Left ventricle myocardium inferior (tissue), 1 donor: ENCODE results near the gene RNF125. TPM values are rescaled to one million over a fixed set of nuclear protein-coding genes. Genes with fewer than 3 reads are reported as not detected.

Experiments used
- DNase-seq: peaks from one replicate; pipeline ENCODE4 v3.0.0-alpha.2; 2020
- H3K27ac ChIP-seq: fragments of 200-600 bp; replicated peaks from 2 replicates; pipeline ENCODE4 v1.8.0; 2021
- H3K27me3 ChIP-seq: fragments of 200-600 bp; 2 replicates; pipeline ENCODE4 v1.8.0; 2021; ENCODE audit warnings: low read depth
- H3K36me3 ChIP-seq: fragments of 200-600 bp; 2 replicates; pipeline ENCODE4 v1.8.0; 2021
- H3K4me1 ChIP-seq: fragments of 200-600 bp; 2 replicates; pipeline ENCODE4 v1.8.0; 2021
- H3K4me3 ChIP-seq: fragments of 200-600 bp; 2 replicates; pipeline ENCODE4 v1.8.0; 2021; ENCODE audit warnings: mild to moderate bottlenecking, moderate library complexity
- H3K9me3 ChIP-seq: fragments of 200-600 bp; replicated peaks from 2 replicates; pipeline ENCODE4 v1.8.0; 2021
- intact Hi-C: fragments of 100-400 bp; cut with micrococcal nuclease; formaldehyde crosslinking; loops from one replicate; pipeline ENCODE4 v1.11.0; 2022
- long read RNA-seq: library from polyadenylated mRNA; unstranded; transcript quantifications from one replicate; pipeline ENCODE4 v2.0.0, GENCODE V29; 2021
- total RNA-seq: library from RNA; stranded (reverse); fragmentation: NEBNext Ultra II Directional; extraction: Animal tissue kit (Norgen Biotek cat#: 25700); gene quantifications from one replicate; pipeline ENCODE4 v1.2.1, GENCODE V29; 2021
- TF ChIP-seq, protein P1 (sequence below): fragments of 200-600 bp; IDR thresholded peaks from 2 replicates; pipeline ENCODE4 v1.8.0; 2021; ENCODE audit warnings: antibody characterized with exemption, mild to moderate bottlenecking, borderline replicate concordance
- donor health status: DM: no; HTN: yes; CAD: no; lungs with severe emphysema.

The RNF125 gene
- total RNA-seq = 3.5 TPM
- long read RNA-seq, full-length matches to known transcripts = 5 of 11 reads
- long read RNA-seq, partial matches to known transcripts = 2 of 11 reads
- long read RNA-seq, other reads (novel, unspliced or antisense) = 4 of 11 reads

GRCh38 chr18:32018331-32019250 lies at the start of gene RNF125:
Gene RNF125 (plus strand): TSS chr18:32018825. CDS start chr18:32018864, 39 bp downstream.
- Histone ChIP-seq H3K4me1 (peaks cover 24% of the 10 kb centered on the region), H3K36me3 (no peaks in the 10 kb centered on the region), H3K27me3 (no peaks in the 10 kb centered on the region), H3K4me3 (peak within 1 kb of the TSS; percentile 74), H3K9me3 (no peaks in the 10 kb centered on the region), H3K27ac (peak within 1 kb of the TSS; percentile 86)
- intact Hi-C loops = no loop called here
- TF ChIP-seq, protein P1, sequence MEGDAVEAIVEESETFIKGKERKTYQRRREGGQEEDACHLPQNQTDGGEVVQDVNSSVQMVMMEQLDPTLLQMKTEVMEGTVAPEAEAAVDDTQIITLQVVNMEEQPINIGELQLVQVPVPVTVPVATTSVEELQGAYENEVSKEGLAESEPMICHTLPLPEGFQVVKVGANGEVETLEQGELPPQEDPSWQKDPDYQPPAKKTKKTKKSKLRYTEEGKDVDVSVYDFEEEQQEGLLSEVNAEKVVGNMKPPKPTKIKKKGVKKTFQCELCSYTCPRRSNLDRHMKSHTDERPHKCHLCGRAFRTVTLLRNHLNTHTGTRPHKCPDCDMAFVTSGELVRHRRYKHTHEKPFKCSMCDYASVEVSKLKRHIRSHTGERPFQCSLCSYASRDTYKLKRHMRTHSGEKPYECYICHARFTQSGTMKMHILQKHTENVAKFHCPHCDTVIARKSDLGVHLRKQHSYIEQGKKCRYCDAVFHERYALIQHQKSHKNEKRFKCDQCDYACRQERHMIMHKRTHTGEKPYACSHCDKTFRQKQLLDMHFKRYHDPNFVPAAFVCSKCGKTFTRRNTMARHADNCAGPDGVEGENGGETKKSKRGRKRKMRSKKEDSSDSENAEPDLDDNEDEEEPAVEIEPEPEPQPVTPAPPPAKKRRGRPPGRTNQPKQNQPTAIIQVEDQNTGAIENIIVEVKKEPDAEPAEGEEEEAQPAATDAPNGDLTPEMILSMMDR = peak; percentile 23
- DNase-seq = peak; percentile 82

DNA sequence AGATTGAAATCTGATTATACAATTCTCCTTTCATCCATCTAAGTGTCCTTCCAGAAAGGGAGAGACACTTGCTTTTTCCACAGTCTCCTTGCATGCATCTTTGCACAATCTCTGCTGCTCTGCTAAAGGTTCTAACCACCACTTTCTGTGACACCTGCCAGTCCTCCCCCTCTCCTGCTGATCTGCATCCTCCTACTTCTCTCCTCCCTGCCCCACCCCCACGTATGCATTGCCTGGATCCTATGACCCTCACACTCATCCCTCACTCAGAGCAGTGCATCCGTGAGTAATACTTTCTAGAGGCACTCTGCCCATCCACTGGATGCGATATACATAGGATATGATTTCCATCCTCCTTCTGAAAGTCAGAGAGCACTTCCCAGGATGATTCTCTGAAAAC lies 48.0 kb upstream of the RNF125 start:
- Histone ChIP-seq H3K4me1 (no peaks in the 10 kb centered on the region), H3K27ac (no peak overlapping the region), H3K4me3 (no peak overlapping the region), H3K36me3 (no peaks in the 10 kb centered on the region), H3K9me3 (peaks cover 30% of the 10 kb centered on the region), H3K27me3 (no peaks in the 10 kb centered on the region)
- DNase-seq = no peak
- TF ChIP-seq, protein P1 = no peak
- intact Hi-C loops = no loop called here

GRCh38 chr18:31973929-31974546 lies 44.6 kb upstream of the RNF125 start:
- Histone ChIP-seq H3K9me3 (peaks cover 39% of the 10 kb centered on the region), H3K27me3 (no peaks in the 10 kb centered on the region), H3K36me3 (no peaks in the 10 kb centered on the region), H3K4me3 (no peak overlapping the region), H3K4me1 (no peaks in the 10 kb centered on the region), H3K27ac (no peak overlapping the region)
- intact Hi-C loops = no loop called here
- no peak for DNase-seq
- TF ChIP-seq, protein P1 = no peak

DNA sequence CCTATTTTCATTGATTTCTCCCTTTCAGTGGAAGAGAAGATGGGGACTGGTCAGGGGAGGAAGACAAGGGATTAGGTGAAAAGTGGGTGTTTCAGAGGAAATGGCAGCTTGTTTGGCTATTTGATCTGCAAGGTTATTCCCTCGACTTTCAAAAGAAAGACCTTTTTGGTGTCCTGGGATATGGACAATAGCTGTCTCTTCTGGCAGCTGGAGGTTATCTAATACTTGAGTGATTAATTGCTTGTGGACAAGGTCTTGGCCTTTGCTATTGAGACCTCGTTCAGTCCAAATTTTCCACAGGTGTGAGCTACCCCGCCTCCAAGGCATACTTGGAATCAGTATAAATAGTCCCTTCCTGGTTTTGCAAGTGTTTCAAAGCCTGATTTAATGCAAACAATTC lies 42.4 kb upstream of the RNF125 start:
- no peak for DNase-seq
- H3K4me3 ChIP-seq = no peak overlapping the region
- intact Hi-C loops = loop anchor here (5.0 kb wide), 1 partner anchor 234 kb away; no protein-coding TSS in a partner anchor
- H3K4me1 ChIP-seq = no peaks in the 10 kb centered on the region
- TF ChIP-seq, protein P1 = no peak
- H3K27me3 ChIP-seq = no peaks in the 10 kb centered on the region
- H3K36me3 ChIP-seq = no peaks in the 10 kb centered on the region
- peaks cover 39% of the 10 kb centered on the region for H3K9me3 ChIP-seq
- no peak overlapping the region for H3K27ac ChIP-seq

DNA sequence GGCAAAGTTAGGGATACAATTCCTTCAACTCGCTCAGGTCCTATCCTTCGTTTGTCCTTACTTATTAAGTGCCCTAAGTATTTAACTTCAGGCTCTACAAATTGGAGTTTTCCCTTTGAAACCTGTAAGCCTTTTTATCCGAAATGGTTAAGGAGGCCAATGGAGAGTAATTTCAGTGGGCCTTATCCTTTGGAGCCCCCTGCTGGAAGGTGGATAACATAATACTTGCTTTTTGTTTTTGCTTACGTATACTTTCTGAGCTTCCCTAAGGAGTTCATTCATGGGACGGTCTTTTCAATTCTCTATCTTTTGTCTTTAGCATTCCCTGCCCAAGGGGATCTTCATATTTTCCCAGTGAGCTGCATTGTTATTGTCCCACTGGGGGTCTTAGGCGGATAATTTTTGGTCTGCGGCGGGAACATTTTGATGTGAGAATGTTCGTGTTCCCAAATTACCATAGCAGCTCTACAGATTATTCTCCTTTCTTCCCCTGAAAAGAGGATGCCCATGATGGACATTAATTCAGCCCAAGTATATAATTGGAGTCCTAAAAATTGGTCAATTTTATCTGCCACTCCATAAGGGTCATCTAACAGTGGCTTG lies 41.3 kb upstream of the RNF125 start:
- intact Hi-C loops = loop anchor here (5.0 kb wide), 1 partner anchor 235 kb away; no protein-coding TSS in a partner anchor
- Histone ChIP-seq H3K27ac (no peak overlapping the region), H3K27me3 (no peaks in the 10 kb centered on the region), H3K4me1 (peaks cover 5% of the 10 kb centered on the region), H3K36me3 (no peaks in the 10 kb centered on the region), H3K9me3 (peaks cover 36% of the 10 kb centered on the region), H3K4me3 (no peak overlapping the region)
- no peak for DNase-seq
- TF ChIP-seq, protein P1 = peak; percentile 84
